Measurements from ENCODE around the gene CPHXL. TPM values are rescaled to one million over a fixed set of nuclear protein-coding genes. Genes with fewer than 3 reads are reported as not detected.

The CPHXL gene
- total RNA-seq, 4 donors from 2014 or later, result not detected

DNA sequence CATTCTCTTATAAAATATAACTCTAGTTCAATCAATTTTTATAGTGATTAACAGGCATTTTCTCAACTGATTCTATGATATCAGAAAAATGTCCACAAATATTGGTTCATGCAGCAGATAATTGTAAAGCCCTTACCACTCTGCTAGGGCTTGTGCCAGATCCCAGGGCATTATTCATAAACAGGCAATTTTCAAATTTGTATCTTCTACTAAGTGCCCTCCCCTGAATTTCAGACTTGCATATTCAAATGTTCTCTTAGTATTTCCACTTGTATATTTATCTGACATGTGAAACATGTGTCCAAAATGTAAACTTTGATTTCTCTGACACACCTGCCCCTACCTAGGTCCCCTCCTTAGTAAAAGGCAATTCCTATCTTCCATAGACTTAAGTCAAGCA lies 58.8 kb downstream of the CPHXL start:
- DNase-seq (ENCODE audit: low spot score in 2 of 2), result no peak
- H3K4me3 ChIP-seq (ENCODE audit: low read depth, poor library complexity, severe bottlenecking), result no peak overlapping the region
- intact Hi-C loops (cut with DNase I; ENCODE audit: low total_unique reads), result no loop called here
- no peak for TF ChIP-seq POLR2A (IDR thresholded peaks at IDR 0.05)
- TF ChIP-seq, protein P1, sequence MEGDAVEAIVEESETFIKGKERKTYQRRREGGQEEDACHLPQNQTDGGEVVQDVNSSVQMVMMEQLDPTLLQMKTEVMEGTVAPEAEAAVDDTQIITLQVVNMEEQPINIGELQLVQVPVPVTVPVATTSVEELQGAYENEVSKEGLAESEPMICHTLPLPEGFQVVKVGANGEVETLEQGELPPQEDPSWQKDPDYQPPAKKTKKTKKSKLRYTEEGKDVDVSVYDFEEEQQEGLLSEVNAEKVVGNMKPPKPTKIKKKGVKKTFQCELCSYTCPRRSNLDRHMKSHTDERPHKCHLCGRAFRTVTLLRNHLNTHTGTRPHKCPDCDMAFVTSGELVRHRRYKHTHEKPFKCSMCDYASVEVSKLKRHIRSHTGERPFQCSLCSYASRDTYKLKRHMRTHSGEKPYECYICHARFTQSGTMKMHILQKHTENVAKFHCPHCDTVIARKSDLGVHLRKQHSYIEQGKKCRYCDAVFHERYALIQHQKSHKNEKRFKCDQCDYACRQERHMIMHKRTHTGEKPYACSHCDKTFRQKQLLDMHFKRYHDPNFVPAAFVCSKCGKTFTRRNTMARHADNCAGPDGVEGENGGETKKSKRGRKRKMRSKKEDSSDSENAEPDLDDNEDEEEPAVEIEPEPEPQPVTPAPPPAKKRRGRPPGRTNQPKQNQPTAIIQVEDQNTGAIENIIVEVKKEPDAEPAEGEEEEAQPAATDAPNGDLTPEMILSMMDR (IDR thresholded peaks at IDR 0.05), result no peak

Other genes with a start within 250 kb of the CPHXL start
- gene CHST6, start 231.0 kb downstream of the CPHXL start, total RNA-seq, result under 1 TPM in 3 of 4 donors, not detected in 1; 0.11 to 0.56 (median 0.16) TPM
- under 1 TPM in 1 of 4 donors, not detected in 3; 0.83 TPM for gene CHST5, start 190.4 kb downstream of the CPHXL start, total RNA-seq
- gene TMEM231, start 170.2 kb downstream of the CPHXL start, total RNA-seq, result 10 to 100 TPM in 1 of 4 donors, 1 to 10 TPM in 3; 2.6 to 12.8 (median 6.7) TPM
- 100 to 1,000 TPM; 119 to 176 (median 149) TPM for gene GABARAPL2, start 160.1 kb downstream of the CPHXL start, total RNA-seq
- gene ADAT1, start 103.2 kb downstream of the CPHXL start, total RNA-seq, result 10 to 100 TPM; 36.5 to 48.9 (median 42.1) TPM
- gene KARS1, start 78.8 kb downstream of the CPHXL start, total RNA-seq, result 100 to 1,000 TPM in 2 of 4 donors, 10 to 100 TPM in 2; 88.6 to 110 (median 100) TPM
- gene TERF2IP, start 78.7 kb downstream of the CPHXL start, total RNA-seq, result 10 to 100 TPM; 72.6 to 97.2 (median 85.2) TPM
- gene CPHXL2, start 49.5 kb downstream of the CPHXL start, total RNA-seq, result not detected
- not detected for gene DUXB, start 25.0 kb downstream of the CPHXL start, total RNA-seq